Urothelium cell line (cell line): ENCODE measurements around the gene NOL11.
"Not testable (repeated sequence)": the region's sequence is repeated elsewhere in the genome, so short reads cannot be mapped to it uniquely, and the experiment has no call there.

Source experiments
- DNase-seq: peaks from one replicate; pipeline ENCODE4 v3.0.0; 2011; ENCODE audit warnings: low spot score, mixed read lengths
- FAIRE-seq: peaks from 2 replicates; lab custom pipeline; 2011; peaks lifted over from hg19 to GRCh38; lab: Jason Lieb, UNC

Gene NOL11

DNA sequence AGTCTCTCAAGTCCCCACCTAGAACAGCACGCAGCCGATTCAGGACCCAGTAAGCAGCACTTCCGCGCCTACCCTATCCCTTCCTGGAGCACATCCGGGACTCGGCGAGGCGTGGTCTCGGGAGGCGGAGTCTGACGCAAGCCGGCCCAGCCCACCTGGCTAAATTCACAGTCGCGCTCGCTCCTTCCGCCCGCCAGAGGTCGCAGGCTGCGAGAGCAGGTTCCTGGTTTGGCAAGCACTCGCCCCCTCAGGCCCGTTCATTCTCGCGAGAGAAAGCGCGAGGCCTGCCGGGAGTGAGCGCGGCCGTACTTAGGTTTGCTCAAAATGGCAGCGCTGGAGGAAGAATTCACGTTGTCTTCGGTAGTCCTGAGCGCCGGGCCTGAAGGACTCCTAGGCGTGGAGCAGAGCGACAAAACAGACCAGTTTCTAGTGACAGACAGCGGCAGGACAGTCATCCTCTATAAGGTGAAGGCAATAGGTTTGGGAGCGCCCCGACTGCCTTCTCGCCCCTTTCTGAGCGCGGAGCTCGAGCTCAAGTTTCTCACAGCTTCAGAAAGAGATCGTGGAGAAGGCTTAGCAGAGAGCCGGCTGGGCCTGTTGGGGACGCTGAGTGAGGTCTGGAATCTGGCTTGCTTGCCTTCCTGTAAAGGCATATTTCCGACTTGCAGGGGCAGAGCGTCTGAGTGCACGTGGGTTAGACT, at the start of gene NOL11:
Gene NOL11 (plus strand): TSS at position 313 of the 701 bp plus-strand sequence. CDS start 12 bp downstream, at position 325.
- peak; percentile 91 for FAIRE-seq
- peak; percentile 100 for DNase-seq

GRCh38 chr17:67671493-67671892, 46.2 kb upstream of the NOL11 start:
- DNase-seq (no peak), FAIRE-seq (no peak)

GRCh38 chr17:67672592-67673335, 45.0 kb upstream of the NOL11 start:
- FAIRE-seq (no peak), DNase-seq (no peak)

DNA sequence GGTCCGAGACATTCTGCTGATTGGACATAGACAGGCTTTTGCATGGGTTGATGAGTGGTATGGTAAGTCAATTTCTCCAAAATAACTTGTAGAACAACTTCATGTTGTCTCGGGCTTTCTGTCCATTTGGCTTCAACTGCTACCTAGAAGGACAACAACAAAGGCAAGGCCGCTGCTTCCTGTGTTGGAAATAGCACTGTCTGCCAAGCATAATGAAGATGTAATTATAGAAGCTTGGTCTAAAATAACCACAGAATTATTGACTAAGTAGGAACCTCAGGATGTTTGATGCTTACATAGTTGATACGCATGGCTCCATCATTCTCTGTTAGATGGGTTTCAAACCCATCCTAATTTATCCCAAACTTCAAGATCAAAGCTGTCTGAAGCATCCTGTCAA, 42.3 kb upstream of the NOL11 start:
- DNase-seq (no peak), FAIRE-seq (no peak)

DNA sequence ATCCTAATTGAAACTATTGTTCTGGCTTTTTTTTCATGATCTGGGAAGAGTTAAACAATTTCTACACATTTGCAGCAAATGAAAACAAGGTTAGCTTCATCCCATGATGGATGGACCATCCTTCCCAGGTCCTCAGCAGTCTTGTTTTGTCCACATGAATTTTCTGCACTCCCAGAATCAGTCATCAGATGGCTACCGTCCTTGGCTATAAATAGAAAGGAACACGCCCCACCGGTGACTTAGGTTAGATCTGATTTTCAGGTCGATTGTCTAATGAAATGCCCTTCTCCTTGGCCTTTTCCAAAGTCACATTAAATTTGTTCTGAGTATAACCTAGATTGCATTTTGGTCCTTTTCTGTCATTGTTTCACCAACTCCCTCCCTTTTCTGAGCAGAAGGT, 41.4 kb upstream of the NOL11 start:
- FAIRE-seq: no peak
- no peak for DNase-seq

- FAIRE-seq (no peak), DNase-seq (no peak)
Observed at GRCh38 chr17:67678414-67678813, 39.3 kb upstream of the NOL11 start.

GRCh38 chr17:67679225-67679624, 38.5 kb upstream of the NOL11 start:
- no peak for FAIRE-seq

GRCh38 chr17:67679721-67680120, 38.0 kb upstream of the NOL11 start:
- FAIRE-seq: no peak

More at GRCh38 chr17:67679225-67679624, 38.5 kb upstream of the NOL11 start:
- no peak for DNase-seq

DNA sequence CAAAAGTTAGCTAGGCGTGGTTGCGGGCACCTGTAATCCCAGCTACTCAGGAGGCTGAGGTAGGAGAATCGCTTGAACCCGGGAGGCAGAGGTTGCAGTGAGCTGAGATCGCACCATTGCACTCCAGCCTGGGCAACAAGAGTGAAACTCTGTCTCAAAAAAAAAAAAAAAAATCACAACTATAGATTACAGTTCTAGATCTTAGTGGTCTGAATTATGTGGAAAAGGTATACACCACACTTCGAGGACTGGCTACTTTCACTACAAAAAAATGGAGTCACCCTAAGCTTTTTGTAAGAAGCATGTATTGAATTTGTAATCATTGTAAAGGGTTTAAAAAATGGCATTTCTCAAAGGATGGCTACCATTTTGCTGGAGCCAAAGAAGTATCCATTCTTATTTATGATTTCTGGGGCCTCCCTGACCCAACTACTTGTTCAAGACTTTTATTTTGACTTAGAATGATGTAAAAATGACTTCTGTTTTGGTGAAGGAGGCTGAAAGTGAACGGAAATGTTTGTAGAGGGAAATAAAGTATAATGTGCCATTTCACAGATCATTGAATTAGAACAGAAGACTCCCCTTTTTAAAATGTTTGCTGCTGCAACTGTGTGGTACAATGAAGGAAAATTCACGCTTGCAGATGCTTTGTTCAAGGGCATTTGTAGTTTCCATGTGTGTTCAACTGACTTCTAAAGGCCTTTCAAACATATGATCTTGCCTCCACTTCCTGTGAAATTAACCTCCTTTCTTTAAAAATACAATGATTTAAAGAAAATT, 37.1 kb upstream of the NOL11 start:
- DNase-seq (no peak), FAIRE-seq (no peak)

More at GRCh38 chr17:67679721-67680120, 38.0 kb upstream of the NOL11 start:
- no peak for DNase-seq

DNA sequence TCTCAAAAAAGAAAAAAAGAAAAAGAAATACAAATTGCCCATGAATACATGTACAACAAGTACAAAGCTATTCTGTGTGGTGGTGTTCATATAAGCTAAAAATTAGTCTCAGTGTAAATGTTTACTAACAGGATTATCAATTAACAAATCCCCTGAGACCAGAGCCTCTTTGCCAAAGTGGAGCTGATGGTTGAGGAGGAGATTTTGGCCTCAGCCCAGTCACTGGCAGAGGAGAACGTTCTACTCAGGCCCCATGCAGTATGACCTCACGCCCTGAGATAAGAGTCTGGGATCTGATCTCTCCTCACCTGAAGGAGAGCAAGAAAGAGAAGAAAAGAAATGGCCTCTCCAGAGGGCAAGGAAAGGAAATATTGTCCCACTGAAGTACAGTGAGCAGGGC, 35.5 kb upstream of the NOL11 start:
- FAIRE-seq (no peak), DNase-seq (no peak)

- DNase-seq: no peak
- FAIRE-seq: no peak
Observed at GRCh38 chr17:67685351-67685750, 32.4 kb upstream of the NOL11 start.

- no peak for FAIRE-seq
Observed at GRCh38 chr17:67686241-67686640, 31.5 kb upstream of the NOL11 start.

DNA sequence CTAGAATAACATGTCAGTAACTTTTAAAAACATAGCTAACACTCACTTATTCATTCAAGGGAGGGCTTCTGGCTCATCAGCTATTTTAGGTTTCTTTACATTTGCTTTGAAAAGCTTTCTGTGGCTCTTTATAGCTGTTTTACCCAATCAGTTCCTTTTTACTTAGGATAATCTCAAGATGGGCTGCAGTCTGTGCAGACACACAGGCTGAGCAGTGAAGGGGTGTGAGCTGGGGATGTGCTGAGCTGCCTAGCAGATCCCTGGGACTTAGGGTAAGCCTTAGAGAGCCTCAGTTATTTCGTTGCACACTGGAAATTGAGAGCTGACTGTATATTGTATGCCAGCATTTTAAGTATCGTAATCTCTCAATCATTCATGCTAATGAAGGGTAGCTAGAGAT, 30.2 kb upstream of the NOL11 start:
- no peak for DNase-seq
- no peak for FAIRE-seq

More at GRCh38 chr17:67686241-67686640, 31.5 kb upstream of the NOL11 start:
- DNase-seq: no peak

DNA sequence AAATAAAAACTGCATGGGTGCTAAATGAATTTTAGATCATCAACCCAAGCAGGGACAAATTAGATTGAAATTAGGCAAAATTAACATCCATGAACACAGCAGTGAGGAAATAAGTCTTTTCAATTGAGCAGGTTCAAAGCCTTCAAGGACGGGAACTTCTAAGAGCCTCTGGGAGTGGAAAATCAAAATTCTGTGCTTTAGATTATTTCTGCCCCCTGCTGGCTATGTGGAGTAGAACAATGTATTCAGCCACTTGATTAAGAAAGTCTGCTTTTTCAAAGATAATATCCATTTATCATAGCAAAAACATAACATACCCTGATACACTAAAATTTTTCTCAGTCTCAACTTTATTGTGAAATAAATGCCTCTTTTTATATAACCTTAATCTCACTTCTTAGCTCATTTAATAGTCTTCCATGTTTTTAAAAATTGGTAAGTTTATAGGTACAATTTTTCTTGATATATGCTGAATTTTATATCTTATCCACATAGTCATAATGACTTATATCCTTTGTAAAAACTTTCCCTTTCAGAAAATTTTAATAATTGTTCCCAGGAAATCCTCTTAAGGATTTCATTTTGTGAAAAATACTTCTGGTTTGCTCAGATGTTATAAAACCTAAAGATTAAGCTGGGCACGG, 28.1 kb upstream of the NOL11 start:
- no peak for FAIRE-seq
- DNase-seq: peak; percentile 75

GRCh38 chr17:67693811-67694210, 23.9 kb upstream of the NOL11 start:
- no peak for DNase-seq
- peak; percentile 85 for FAIRE-seq

- DNase-seq (no peak), FAIRE-seq (no peak)
Observed at GRCh38 chr17:67696347-67696746, 21.4 kb upstream of the NOL11 start.

DNA sequence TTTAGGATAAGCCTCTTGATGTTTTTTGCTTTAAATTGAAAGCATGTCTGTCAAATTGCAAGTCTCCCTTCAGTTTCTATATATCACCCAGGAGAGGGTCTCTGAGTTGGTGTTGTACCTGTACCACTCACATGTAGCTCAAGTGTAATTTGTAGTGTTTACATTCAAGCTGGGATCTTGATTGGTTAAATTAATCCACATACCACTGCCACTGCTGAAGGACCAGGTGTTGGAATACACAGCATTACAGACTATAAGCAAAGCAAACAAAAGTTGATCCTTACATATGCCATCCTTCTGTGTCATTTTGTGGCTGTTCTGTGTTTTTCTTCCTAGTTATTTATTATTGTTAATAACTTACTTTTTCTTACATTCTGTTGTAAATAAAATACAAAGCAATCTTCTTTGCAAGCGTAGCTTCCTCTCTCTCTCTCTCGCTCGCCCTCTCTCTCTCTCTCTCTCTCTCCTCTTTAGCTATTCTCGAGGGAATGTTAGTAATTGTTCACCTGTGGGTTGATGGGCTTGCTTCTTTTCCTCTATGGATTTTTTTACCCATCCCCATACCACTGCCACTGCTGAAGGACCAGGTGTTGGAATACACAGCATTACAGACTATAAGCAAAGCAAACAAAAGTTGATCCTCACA, 20.8 kb upstream of the NOL11 start:
- DNase-seq (no peak), FAIRE-seq (peak; percentile 50)

GRCh38 chr17:67700037-67700724, 17.6 kb upstream of the NOL11 start:
- FAIRE-seq (no peak), DNase-seq (no peak)

DNA sequence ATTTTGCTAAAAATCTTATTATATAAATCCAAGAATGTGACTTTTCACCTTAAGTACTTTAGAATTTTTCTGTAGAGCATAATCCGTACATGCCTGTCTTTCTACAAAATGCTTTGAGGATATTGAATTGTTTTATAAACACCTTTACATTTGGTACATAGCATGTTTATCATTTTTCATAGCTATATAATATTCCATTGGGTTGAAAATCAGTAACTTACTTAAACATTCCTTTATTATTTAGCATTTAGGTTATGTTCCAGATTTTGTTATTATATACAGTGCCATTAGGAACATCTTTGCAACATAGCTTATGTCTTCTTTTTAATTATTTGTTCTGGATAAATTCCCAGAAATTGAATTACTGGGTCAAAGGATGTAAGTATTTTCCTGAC, 17.0 kb upstream of the NOL11 start:
- FAIRE-seq: no peak
- DNase-seq: no peak

DNA sequence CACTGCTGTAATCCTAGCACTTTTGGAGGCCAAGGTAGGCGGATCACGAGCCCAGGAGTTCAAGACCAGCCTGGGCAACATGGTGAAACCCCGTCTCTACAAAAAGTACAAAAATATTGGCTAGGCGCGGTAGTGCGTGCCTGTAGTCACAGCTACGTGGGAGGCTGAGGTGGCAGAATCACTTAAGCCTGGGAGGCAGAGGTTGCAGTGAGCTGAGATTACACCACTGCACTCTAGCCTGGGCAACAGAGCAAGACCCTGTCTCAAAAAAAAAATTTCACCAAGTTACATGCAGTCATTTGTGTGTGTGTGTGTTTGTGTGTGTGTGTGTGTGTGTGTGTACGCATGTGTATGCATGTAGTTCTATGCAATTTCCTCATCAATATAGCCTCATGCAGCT, 14.9 kb upstream of the NOL11 start:
- FAIRE-seq, DNase-seq: not testable (repeated sequence)
